Activated CD8-positive, alpha-beta memory T cell treated with anti-CD3 and anti-CD28 coated beads for 36 hours (primary cell): ENCODE measurements around the gene ATXN7L2. TPM values are rescaled to one million over a fixed set of nuclear protein-coding genes. Genes with fewer than 3 reads are reported as not detected.

Source experiments
- total RNA-seq, 2 experiments: library from RNA; stranded (reverse); gene quantifications; one replicate each; pipeline ENCODE4 v1.2.3, GENCODE V29; 2021

ATXN7L2 gene
- total RNA-seq, 2 experiments from 2014 or later, result 16.5 to 16.8 TPM

Other genes with a start within 250 kb of the ATXN7L2 start
- 1 to 10 TPM; 2.7 to 3.3 TPM for gene CELSR2, start 234.4 kb upstream of the ATXN7L2 start, total RNA-seq
- gene PSRC1, start 200.8 kb upstream of the ATXN7L2 start, total RNA-seq, result 1 to 10 TPM; 7.3 to 7.5 TPM
- not detected for gene MYBPHL, start 176.9 kb upstream of the ATXN7L2 start, total RNA-seq
- gene SORT1, start 86.0 kb upstream of the ATXN7L2 start, total RNA-seq, result 1 to 10 TPM; 2.7 to 3.1 TPM
- 100 to 1,000 TPM; 223 to 233 TPM for gene PSMA5, start 57.5 kb upstream of the ATXN7L2 start, total RNA-seq
- under 1 TPM; 0.06 to 0.13 TPM for gene SYPL2, start 17.4 kb upstream of the ATXN7L2 start, total RNA-seq
- 1 to 10 TPM; 7.1 to 8.2 TPM for gene CYB561D1, start 10.2 kb downstream of the ATXN7L2 start, total RNA-seq
- gene AMIGO1, start 25.8 kb downstream of the ATXN7L2 start, total RNA-seq, result 1 to 10 TPM; 2.6 to 3.2 TPM
- not detected for gene GPR61, start 56.0 kb downstream of the ATXN7L2 start, total RNA-seq
- gene GNAI3, start 64.7 kb downstream of the ATXN7L2 start, total RNA-seq, result 1 to 10 TPM; 9.2 to 9.3 TPM
- 1 to 10 TPM; 1.3 to 1.4 TPM for gene GNAT2, start 135.7 kb downstream of the ATXN7L2 start, total RNA-seq
- 100 to 1,000 TPM in 1 of 2 experiments, 10 to 100 TPM in 1; 82.3 to 101 TPM for gene AMPD2, start 135.9 kb downstream of the ATXN7L2 start, total RNA-seq
- gene GSTM4, start 172.2 kb downstream of the ATXN7L2 start, total RNA-seq, result 1 to 10 TPM; 1.4 to 1.8 TPM
- gene GSTM2, start 184.2 kb downstream of the ATXN7L2 start, total RNA-seq, result 1 to 10 TPM; 3.1 to 4.1 TPM
- gene GSTM1, start 203.9 kb downstream of the ATXN7L2 start, total RNA-seq, result not detected
- gene GSTM5, start 228.3 kb downstream of the ATXN7L2 start, total RNA-seq, result not detected